Fibroblast of skin of abdomen (primary cell): ENCODE results near the gene SLCO1B1. TPM values are rescaled to one million over a fixed set of nuclear protein-coding genes. Genes with fewer than 3 reads are reported as not detected.
"Not testable (repeated sequence)": the region's sequence is repeated elsewhere in the genome, so short reads cannot be mapped to it uniquely, and the experiment has no call there.

Source experiments
- DNase-seq: peaks from one replicate; pipeline ENCODE4 v3.0.0-alpha.2; 2013
- polyA plus RNA-seq, 2 experiments: library from polyadenylated mRNA; unstranded; fragments of 120-200 nt; gene quantifications; one replicate each; pipeline ENCODE4 v1.2.1, GENCODE V29; 2013; ENCODE audit not compliant: insufficient read length in 2 of 2

The SLCO1B1 gene, protein sequence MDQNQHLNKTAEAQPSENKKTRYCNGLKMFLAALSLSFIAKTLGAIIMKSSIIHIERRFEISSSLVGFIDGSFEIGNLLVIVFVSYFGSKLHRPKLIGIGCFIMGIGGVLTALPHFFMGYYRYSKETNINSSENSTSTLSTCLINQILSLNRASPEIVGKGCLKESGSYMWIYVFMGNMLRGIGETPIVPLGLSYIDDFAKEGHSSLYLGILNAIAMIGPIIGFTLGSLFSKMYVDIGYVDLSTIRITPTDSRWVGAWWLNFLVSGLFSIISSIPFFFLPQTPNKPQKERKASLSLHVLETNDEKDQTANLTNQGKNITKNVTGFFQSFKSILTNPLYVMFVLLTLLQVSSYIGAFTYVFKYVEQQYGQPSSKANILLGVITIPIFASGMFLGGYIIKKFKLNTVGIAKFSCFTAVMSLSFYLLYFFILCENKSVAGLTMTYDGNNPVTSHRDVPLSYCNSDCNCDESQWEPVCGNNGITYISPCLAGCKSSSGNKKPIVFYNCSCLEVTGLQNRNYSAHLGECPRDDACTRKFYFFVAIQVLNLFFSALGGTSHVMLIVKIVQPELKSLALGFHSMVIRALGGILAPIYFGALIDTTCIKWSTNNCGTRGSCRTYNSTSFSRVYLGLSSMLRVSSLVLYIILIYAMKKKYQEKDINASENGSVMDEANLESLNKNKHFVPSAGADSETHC
- polyA plus RNA-seq (2013, experiment 1 of 2; ENCODE audit: insufficient read length), result not detected
- not detected for polyA plus RNA-seq (2013, experiment 2 of 2; ENCODE audit: insufficient read length)

DNA sequence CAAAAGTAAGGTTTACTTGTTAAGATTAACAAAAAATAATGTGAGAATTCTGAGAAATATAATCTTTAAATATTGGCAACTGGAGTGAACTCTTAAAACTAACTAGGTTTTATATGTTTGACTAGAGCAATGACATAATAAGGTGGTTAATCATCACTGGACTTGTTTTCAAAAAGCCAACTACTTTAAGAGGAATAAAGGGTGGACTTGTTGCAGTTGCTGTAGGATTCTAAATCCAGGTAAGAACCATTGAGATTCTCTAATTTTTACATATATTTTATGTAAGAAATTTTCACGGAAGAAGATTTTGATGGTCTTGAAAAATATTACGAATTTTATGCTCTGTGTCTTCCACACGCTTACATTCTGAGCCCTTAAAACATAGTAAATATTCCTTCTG lies at the start of gene SLCO1B1:
SLCO1B1 (plus strand) TSS at position 197 of the 400 bp plus-strand sequence. CDS start 10,381 bp downstream, outside the sequence.
- no peak for DNase-seq

DNA sequence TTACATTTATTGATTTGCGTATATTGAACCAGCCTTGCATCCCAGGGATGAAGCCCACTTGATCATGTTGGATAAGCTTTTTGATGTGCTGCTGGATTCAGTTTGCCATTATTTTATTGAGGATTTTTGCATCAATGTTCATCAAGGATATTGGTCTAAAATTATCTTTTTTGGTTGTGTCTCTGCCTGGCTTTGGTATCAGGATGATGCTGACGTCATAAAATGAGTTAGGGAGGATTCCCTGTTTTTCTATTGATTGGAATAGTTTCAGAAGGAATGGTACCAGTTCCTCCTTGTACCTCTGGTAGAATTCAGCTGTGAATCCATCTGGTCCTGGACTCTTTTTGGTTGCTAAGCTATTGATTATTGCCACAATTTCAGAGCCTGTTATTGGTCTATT lies 46.2 kb upstream of the SLCO1B1 start:
- DNase-seq, result not testable (repeated sequence)

DNA sequence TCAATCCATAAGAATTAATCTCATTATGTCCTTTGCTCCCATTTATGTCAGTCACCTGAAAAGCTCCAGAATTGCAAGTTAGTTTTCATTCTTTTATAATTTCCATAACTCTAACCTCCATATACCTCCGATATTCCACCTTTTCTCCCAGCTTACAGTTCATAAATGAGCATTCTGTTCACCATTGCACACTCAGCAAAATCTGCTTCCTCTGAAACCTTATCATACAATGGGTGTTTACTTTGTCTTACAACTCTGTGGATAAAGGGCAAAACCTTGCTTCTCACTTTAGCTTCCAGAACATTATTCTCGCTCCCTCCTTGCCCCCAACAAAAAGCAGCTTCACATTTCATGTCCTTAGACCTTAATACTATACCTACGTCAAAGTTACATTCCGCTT lies 19.3 kb upstream of the SLCO1B1 start:
- DNase-seq, result no peak

DNA sequence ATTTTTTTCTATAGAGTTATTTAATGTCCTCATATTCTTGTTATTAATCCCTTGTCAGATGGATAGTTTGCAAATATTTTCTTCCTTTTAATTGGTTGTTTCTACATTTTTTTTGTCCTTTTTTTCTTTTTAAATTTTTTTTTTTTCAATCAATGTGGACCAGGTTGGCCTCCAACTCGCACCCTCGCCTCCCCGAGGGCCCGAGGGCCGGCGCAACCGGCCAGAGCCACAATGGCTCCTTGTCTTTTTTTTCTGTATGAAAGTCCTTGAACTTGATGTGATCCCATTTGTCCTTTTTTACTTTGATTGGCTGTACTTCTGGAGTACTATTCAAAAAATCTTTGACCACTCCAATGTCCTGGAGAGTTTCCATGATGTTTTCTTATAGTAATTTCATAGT lies 17.7 kb upstream of the SLCO1B1 start:
- no peak for DNase-seq

DNA sequence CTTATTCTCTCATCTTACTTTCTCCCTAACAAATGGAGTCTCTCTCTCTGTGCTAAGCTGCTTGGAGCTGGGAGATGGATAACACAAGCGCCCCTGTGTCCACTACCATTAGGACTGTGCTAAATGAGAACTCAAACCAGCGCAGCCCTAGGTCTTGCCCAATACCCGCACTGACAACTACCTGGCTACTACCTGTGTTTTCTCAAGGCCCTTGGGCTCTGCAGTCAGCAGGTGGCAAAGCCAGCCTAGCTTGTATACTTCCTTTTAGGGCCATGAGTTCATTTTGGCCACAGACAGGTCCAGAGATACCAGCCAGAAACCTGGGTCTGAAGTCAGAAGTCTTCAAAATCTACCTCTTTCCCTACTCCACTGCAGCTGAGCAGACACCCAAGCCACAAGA lies 13.0 kb upstream of the SLCO1B1 start:
- DNase-seq, result no peak

DNA sequence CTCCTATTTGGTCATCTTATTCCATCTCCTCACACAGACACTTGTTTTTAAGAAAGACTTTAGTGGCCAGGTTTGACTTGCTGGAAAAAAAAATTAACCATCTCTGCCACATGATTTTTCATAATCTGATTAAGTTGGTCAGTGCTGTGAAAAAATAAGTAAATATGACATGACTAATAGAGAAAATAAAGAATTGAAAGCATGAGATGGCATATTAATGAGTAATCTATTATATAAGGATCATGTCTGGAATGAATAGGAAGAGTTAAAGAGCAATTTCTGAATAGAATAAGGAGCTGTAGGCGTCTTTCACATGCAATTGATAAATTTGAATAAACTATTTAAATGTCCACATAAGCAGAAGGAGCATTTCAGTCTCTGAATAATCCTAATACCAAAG lies 12.2 kb upstream of the SLCO1B1 start:
- no peak for DNase-seq

DNA sequence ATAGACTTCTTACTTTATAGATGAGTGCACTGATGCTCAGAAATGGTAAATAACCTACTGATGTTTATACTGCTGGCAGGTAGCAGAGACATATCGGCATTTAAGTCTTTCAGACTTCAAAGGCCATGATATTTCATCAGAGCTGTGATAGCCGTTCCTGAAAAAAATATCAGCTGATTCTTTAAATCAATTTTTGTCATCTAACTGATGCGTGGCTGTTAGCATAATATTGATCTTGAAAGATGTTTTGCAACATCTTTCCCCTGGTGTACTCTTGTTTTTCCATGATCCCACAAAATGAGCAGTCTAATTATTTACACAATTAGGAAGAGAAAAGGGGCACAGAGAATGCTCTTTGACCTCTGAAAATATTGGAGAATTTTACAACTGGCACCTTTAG lies 1.6 kb upstream of the SLCO1B1 start:
- DNase-seq, result no peak

DNA sequence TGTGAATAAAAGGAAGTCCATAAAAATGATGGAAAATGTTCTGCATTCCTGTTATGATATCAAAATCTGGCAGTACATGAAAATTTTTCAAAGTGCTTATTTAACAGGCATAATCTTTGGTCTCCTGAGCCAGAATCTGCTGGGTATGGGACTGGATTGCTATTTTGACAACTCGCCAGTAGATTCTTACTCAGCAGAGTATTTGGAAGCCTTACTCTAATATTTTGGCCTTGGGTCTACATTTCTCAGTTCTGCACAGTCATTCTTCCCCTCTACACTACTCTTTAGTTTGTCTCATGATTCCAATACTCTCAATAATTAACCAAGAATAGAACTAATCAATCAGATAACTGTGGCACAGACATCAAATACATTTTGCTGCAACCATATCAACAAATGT lies 1.1 kb upstream of the SLCO1B1 start:
- DNase-seq, result no peak

DNA sequence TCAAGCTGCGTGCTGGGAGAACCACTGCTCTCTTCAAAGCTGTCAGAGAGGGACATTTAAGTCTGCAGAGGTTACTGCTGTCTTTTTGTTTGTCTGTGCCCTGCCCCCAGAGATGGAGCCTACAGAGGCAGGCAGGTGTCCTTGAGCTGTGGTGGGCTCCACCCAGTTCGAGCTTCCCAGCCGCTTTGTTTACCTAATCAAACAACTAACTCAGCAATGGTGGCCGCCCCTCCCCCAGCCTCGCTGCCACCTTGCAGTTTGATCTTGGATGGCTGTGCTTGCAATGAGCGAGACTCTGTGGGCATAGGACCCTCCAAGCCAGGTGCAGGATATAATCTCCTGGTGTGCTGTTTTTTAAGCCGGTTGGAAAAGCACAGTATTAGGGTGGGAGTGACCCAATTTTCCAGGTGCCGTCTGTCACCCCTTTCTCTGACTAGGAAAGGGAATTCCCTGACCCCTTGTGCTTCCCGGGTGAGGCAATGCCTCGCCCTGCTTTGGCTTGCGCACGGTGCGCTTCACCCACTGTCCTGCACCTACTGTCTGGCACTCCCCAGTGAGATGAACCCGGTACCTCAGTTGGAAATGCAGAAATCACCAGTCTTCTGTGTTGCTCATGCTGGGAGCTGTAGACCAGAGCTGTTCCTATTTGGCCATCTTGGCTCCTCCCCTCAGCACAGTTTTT lies 6.5 kb downstream of the SLCO1B1 start:
- DNase-seq, result not testable (repeated sequence)

DNA sequence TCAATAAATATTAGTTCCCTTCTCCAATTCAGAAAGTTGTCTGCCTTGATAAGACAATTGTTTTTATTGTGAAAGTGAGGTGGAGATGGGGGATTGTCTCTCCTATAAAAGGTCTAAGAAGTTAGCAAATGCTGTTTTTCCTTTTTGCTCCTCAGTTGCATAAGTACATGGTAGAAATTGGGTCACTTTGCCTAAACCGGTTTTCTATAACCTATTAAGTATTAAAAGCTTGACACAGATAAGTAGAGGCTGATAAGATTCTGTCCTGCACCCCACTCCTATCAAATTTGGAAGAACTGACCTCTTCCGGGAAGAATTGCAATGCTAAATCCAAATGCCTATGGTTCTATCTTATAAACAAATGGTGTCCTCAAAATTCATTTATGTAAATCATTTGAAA lies 7.0 kb downstream of the SLCO1B1 start:
- DNase-seq, result no peak

DNA sequence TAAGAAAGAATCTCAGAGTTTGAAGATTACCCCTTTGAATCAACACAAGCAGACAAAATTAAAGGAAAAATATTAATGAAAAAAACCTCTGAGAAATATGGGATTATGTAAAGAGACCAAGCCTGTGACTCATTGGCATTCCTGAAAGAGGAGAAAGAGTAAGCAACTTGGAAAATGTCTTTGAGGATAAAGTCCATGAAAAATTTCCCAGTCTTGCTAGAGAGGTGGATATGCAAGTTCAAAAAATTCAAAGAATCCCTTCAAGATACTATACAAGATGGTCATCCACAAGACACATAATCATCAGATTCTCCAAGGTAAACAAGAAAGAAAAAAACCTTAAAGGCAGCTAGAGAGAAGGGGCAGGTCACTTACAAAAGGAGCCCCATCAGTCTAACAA lies 13.3 kb downstream of the SLCO1B1 start:
- DNase-seq, result no peak

DNA sequence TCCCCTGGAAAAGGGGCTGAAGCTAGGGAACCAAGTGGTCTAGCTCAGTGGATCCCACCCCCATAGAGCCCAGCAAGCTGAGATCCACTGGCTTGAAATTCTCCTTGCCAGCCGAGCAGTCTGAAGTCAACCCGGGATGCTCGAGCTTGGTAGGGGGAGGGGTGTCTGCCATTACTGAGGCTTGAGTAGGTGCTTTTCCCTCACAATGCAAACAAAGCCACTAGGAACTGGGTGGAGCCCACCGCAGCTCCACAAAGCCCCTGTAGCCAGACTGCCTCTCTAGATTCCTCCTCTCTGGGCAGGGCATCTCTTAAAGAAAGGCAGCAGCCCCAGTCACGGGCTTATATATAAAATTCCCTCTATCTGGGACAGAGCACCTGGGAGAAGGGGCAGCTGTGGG lies 18.9 kb downstream of the SLCO1B1 start:
- DNase-seq, result not testable (repeated sequence)

DNA sequence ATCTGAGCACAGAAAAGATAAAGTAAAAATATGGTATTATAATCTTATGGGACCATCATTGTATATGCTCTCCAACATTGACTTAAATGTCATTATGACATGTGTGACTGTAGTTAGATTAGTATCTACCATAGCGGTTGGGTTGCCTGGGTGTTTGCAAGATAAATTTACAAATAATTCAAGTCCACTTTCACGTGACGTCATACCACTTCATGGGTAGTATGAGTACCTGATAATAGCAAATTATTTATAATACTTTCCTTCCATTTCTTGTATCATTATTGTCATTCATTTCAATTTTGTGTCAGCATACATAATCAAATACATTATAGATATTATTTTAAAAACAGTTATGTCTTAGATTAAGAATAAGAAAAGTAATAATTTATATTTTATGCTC lies 20.2 kb downstream of the SLCO1B1 start:
- no peak for DNase-seq

DNA sequence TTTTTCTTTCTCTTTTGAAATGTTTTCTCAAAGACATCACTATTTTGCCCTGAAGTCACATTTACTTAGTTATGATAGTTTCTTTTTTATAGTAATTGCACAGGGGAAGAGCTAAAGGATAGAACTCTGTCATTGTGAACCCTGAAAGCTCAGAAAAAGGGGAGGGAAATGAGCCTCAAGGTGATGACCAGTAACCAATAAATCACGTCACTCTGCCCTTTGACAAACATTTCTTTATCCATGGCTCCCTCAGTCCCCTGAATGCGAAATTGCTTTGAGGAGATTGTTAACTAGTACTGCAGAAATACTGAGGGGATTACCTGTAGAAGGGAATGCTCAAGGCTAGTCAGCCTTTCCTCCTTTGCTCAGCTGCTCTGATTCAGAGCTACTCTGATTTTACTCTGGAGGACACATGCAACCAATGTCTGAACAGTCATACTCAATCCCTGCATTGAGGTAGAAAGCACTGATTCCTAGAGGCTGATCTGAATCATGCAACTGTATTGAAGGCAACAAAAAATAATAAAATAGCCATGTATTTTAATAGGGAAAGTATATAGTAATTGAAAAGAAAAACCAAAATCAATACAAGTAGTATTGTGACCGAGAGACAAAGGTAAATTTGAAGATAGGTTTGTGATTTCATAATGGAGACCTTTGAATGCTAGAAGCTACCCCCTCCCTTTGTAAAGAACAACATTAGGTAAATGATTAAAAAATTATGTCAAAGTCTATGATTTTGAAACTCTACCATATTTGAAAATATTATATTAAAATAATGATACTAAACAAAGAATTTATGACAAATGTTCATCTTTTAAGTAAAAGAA lies 24.7 kb downstream of the SLCO1B1 start:
- DNase-seq, result no peak

DNA sequence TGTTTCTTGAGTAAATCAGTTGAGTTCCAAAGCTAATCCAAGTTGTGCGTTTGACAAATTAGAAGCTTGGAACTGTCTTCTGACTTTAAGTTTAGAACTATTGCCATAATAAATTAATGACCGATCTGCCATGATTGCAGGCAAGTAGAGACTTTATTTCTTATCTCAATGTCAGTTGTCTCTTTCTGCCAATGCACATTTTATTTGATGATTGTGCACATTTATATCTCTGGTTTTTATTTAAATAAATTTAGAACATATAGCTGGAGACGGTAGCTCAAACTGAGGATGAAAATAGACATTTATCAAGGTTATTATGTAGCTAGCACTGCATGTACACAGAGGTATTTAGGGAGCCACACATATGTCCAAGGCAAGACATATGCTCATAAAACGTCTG lies 34.1 kb downstream of the SLCO1B1 start:
- no peak for DNase-seq

DNA sequence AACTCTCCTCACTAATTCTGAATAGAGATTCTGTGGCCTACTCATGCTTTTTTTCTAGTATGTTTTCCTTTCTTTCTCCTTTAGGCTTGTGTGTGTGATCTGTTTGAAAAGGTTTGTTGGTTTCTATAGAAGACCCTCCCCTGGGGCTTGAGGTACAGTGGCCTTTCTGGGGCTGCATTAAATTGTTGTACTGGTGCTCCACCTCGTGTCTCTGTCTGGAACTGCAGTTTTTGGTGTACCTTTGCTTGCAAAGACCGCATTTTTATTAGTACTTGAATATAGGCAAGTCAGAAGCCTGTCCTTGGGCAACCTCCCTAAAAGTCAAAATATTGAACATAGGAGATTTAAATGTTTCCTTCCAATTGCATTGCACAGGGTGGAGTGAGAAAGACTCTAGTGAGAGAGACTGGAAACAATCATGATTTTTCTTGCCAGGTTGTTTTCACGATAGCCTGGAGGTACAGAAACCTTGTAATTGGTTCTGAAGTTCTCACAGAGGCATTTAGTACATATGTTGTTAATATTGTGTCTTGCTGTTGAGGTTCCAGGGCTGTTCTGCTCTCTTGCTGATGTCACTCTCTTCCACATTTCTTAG lies 39.0 kb downstream of the SLCO1B1 start:
- DNase-seq, result peak; percentile 25

DNA sequence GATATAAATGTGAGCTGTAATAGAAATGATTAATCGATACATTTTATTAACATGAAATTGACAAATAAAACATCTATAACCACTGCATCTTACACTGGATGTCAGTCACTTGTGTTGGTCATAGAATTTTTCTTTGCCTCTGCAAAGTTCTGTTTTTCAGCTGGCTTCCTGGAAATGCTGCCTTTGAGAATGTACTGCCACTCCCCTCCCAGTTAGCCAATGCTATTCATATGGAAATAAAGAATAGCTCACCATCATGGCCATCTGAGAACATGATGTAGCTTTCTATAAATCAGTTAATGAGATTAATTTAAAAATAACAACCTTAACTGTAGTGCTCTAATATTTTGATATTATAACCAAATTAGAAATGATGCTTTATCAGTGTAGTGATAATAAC lies 41.1 kb downstream of the SLCO1B1 start:
- DNase-seq, result no peak

DNA sequence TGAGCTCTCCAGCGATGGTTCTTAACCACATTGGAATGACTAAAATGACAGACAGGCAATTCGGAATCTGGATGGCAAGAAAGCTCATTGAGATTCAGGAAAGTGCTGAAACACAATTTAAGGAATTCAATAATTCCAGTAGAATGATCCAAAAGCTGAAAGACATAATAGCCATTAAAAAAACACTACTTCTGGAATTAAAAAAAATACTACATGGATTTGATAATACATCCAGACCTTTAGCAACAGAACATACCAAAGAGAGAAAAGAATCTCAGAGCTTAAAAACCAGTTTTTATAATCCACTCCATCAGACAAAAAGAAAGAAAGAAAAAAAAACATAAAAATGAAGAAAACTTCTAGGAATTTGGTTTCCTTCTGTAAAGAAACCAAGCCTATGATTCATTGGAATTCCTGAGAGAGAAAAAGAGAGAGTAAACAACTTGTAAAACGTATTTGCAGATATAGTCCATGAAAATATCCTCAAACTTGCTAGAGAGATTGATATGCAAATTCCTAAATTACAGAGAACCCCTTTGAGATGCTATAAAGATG lies 52.8 kb downstream of the SLCO1B1 start:
- no peak for DNase-seq

DNA sequence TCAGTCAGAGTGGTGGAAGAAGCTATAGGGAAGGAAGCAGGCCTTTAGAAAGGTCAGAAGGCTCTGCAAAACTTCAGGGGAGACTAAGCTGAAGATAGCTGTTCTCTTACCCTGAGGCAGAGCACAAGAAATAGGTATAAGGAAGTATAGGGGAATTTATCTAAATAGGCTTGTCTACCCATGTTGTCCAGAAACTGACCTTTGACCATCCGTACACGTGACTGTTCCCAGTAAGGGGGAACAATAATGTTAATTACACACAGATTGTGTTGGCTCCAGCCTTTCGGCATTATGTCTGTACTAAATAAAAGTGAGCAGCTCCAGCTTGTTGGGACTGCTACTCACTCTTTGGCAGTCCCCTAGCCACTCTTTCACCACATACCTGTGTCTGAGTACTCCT lies 59.0 kb downstream of the SLCO1B1 start:
- DNase-seq, result no peak

DNA sequence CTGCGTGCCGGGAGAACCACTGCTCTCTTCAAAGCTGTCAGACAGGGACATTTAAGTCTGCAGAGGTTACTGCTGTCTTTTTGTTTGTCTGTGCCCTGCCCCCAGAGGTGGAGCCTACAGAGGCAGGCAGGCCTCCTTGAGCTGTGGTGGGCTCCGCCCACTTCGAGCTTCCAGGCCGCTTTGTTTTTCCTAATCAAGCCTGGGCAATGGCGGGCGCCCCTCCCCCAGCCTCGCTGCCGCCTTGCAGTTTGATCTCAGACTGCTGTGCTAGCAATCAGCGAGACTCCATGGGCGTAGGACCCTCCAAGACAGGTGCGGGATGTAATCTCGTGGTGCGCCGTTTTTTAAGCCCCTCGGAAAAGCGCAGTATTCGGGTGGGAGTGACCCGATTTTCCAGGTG lies 83.4 kb downstream of the SLCO1B1 start:
- not testable (repeated sequence) for DNase-seq

DNA sequence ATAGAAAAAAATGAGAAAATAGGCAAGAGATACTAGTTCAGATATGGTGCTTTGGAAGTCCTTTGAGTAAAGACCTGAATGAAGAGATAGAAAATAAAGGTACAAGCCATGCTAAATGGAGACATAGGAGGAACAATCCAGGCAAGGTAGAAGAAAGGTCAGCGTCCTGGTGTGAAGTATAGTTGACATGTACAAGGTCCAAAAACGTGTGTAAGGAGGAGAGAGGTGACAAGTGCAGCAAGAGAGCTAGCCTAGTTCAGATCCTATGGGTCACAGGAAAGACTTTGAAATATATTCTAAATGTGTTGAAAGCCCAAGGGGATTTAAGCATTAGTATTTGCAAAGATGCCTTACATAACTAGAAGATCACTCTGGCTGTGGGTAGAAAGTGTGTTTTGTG lies 88.2 kb downstream of the SLCO1B1 start:
- no peak for DNase-seq

DNA sequence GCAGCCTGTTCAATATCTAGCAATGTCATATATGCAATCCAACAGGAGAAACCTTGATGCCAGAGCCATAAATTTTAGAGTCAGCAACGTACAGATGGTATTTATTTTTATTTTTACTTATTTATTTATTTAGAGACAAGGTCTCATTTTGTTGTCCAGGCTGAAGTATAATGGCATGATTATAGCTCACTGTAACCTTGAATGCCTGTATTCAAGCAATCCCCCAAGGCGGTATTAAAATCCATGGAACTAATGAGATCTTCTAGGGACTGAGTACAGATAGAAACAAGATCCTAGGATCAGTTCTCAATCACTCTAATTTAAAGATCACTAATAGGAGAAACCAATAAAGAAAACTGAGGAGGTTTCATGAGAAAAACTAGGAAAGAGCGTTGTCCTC lies 89.3 kb downstream of the SLCO1B1 start:
- DNase-seq, result no peak
